GM12878 (cell line): ENCODE results near the gene RIPK4. TPM values are rescaled to one million over a fixed set of nuclear protein-coding genes. Genes with fewer than 3 reads are reported as not detected.

Experiments
- ATAC-seq: fragments of 200-7000 bp; cut with Tn5 transposase; 3 replicates; pipeline ENCODE4 v1.9.1; 2020; ENCODE audit warnings: mild to moderate bottlenecking, moderate library complexity
- BruUV-seq: library from RNA; stranded (reverse); fragments of 400-500 nt; replicated peaks from 2 replicates; lab custom pipeline; 2021; lab: Mats Ljungman, UMichigan
- CTCF ChIA-PET: fragments of 300-600 bp; sonication (Branson Sonifier 250); formaldehyde crosslinking; extraction: SDS; loops from one replicate; lab custom pipeline; 2021; ENCODE audit warnings: inconsistent platforms; lab: Yijun Ruan, JAX
- POLR2A ChIA-PET: fragments of 350-600 bp; formaldehyde crosslinking; extraction: SDS; loops from one replicate; lab custom pipeline; 2021; ENCODE audit warnings: inconsistent platforms; lab: Charles Lee
- RAD21 ChIA-PET: fragments of 300-600 bp; sonication (Branson Sonifier 250); formaldehyde crosslinking; loops from one replicate; lab custom pipeline; 2023; ENCODE audit warnings: antibody characterized with exemption; ENCODE audit not compliant: unreplicated experiment; lab: Charles Lee
- SMC1A ChIA-PET: fragments of 300-600 bp; sonication (Branson Sonifier 250); formaldehyde crosslinking; loops from one replicate; lab custom pipeline; 2023; ENCODE audit not compliant: unreplicated experiment, uncharacterized antibody; lab: Charles Lee
- DNase-seq: peaks from one replicate; pipeline ENCODE4 v3.0.0-alpha.2; 2011; ENCODE audit warnings: low read depth, low spot score
- FAIRE-seq: peaks from 3 replicates; lab custom pipeline; 2011; peaks lifted over from hg19 to GRCh38; lab: Jason Lieb, UNC
- H2AFZ ChIP-seq: 2 replicates; pipeline ENCODE4 v1.6.0; 2011; ENCODE audit warnings: low read depth, low read length, control low read depth; ENCODE audit not compliant: control insufficient read depth
- H3K27ac ChIP-seq: 2 replicates; pipeline ENCODE4 v1.5.1; 2011; ENCODE audit warnings: control low read depth; ENCODE audit not compliant: control insufficient read depth, insufficient read depth
- H3K27me3 ChIP-seq, 2 experiments: replicated peaks in 1 of 2; 2 replicates each; pipeline versions ENCODE4 v1.6.0 to v1.6.1; 2011; ENCODE audit warnings: low read length in 1 of 2; ENCODE audit not compliant: control insufficient read depth in 2 of 2, insufficient read depth in 2 of 2
- H3K36me3 ChIP-seq, 2 experiments: 2 replicates each; pipeline ENCODE4 v1.5.1; 2011; ENCODE audit warnings: low read length in 1 of 2; ENCODE audit not compliant: control insufficient read depth in 2 of 2, insufficient read depth in 2 of 2
- H3K4me1 ChIP-seq: 2 replicates; pipeline ENCODE4 v1.6.1; 2011; ENCODE audit warnings: mild to moderate bottlenecking, low read length, moderate library complexity, mixed read lengths; ENCODE audit not compliant: control insufficient read depth, insufficient read depth
- H3K4me2 ChIP-seq: 2 replicates; pipeline ENCODE4 v1.6.0; 2011; ENCODE audit warnings: control low read depth; ENCODE audit not compliant: control insufficient read depth, insufficient read depth
- H3K4me3 ChIP-seq: fragments of 200-600 bp; sonication (generic); 2 replicates; pipeline ENCODE4 v1.5.1; 2016
- H3K79me2 ChIP-seq: 2 replicates; pipeline ENCODE4 v1.6.0; 2011; ENCODE audit warnings: low read length; ENCODE audit not compliant: control insufficient read depth, insufficient read depth
- H3K9ac ChIP-seq: 2 replicates; pipeline ENCODE4 v1.8.0; 2011; ENCODE audit warnings: low read length, control low read depth, mixed read lengths; ENCODE audit not compliant: control insufficient read depth, insufficient read depth
- H3K9me3 ChIP-seq: replicated peaks from 3 replicates; pipeline ENCODE4 v1.5.1; 2011; ENCODE audit warnings: mild to moderate bottlenecking, low read length; ENCODE audit not compliant: control insufficient read depth, insufficient read depth
- H4K20me1 ChIP-seq: 2 replicates; pipeline ENCODE4 v1.6.0; 2011; ENCODE audit not compliant: control insufficient read depth, insufficient read depth
- BRCA1 ChIP-seq: IDR thresholded peaks from 2 replicates; pipeline ENCODE4 v1.6.1; 2011; ENCODE audit warnings: low read depth, low read length, improper control_type of control experiment
- ELK1 ChIP-seq: IDR thresholded peaks from 2 replicates; pipeline ENCODE4 v1.6.1; 2012; ENCODE audit warnings: low read depth, low read length, improper control_type of control experiment
- EP300 ChIP-seq, 2 experiments: fragments of 150-350 bp in 1 of 2; IDR thresholded peaks; 2 replicates each; pipeline ENCODE4 v1.6.1; 2011 to 2012; ENCODE audit warnings: low read depth in 2 of 2, low read length in 2 of 2, borderline replicate concordance in 1 of 2, improper control_type of control experiment in 1 of 2, inconsistent platforms in 1 of 2; ENCODE audit not compliant: control insufficient read depth in 1 of 2
- ETV6 ChIP-seq, 2 experiments: fragments of 450-650 bp in 1 of 2; IDR thresholded peaks in 1 of 2; conservative IDR thresholded peaks in 1 of 2; 2 replicates each; pipeline ENCODE4 v1.6.1; 2014; ENCODE audit warnings: antibody characterized with exemption in 1 of 2, borderline replicate concordance in 1 of 2, low read depth in 1 of 2, mild to moderate bottlenecking in 1 of 2, moderate library complexity in 1 of 2
- FOS ChIP-seq: IDR thresholded peaks from 3 replicates; pipeline ENCODE4 v1.6.1; 2011; ENCODE audit warnings: borderline replicate concordance; ENCODE audit not compliant: insufficient read length; ENCODE audit errors: extremely low read depth
- PML ChIP-seq: IDR thresholded peaks from 2 replicates; pipeline ENCODE4 v1.6.1; 2012; ENCODE audit warnings: low read length, inconsistent platforms
- POLR2AphosphoS2 ChIP-seq: IDR thresholded peaks from 2 replicates; pipeline ENCODE4 v1.6.1; 2011; ENCODE audit warnings: low read depth, mild to moderate bottlenecking, low read length, improper control_type of control experiment, moderate library complexity
- WGBS: methylation state at CpG from one replicate; pipeline ENCODE4 v1.1.6; 2016; ENCODE audit warnings: low lambda C conversion rate; ENCODE audit not compliant: insufficient replicate concordance, insufficient coverage; ENCODE audit errors: missing lambda C conversion rate; 5-methylcytosine and 5-hydroxymethylcytosine counted together
- in situ Hi-C: fragments of 300-500 bp; cut with MboI; formaldehyde crosslinking; loops from 9 replicates; pipeline ENCODE4 v1.14.3; 2018; ENCODE audit warnings: mixed read lengths
- intact Hi-C: fragments of 100-400 bp; cut with micrococcal nuclease; formaldehyde crosslinking; loops from one replicate; pipeline ENCODE4 v1.14.2; 2022; ENCODE audit not compliant: unreplicated experiment
- polyA plus RNA-seq, 11 experiments: library from polyadenylated mRNA; depleted of rRNA in 4 of 11; unstranded in 6 of 11; stranded (reverse) in 5 of 11; fragments of >200 nt; fragmentation: Nextera tagmentation in 4 of 11; fragmentation: Illumina TruSeq in 1 of 11; extraction: Ambion mirVana in 4 of 11; extraction: Trizol in 1 of 11; gene quantifications; 1 replicate in 1 of 11; 2 replicates in 10 of 11; pipeline versions ENCODE4 v1.2.1 to v1.2.3, GENCODE V29; 2011 to 2016; ENCODE audit warnings: inconsistent platforms in 2 of 11, missing spikeins in 2 of 11, low read depth in 1 of 11
- total RNA-seq, 4 experiments: library from RNA; depleted of rRNA in 3 of 4; stranded (reverse); fragments of >200 nt in 3 of 4; fragmentation: Illumina TruSeq in 1 of 4; extraction: Trizol in 1 of 4; gene quantifications; 2 replicates each; pipeline versions ENCODE4 v1.2.1 to v1.2.3, GENCODE V29; 2013 to 2021
- TF ChIP-seq, protein P1 (sequence below): fragments of 450-650 bp; IDR thresholded peaks from 2 replicates; pipeline ENCODE4 v1.6.1; 2017; ENCODE audit warnings: mild to moderate bottlenecking

Gene RIPK4
- total and polyA plus RNA-seq, 10 of the 15 experiments (the other 5 are each of a cell fraction or from before 2014, with no cell fraction given), result 0.05 TPM; not detected in 9

DNA sequence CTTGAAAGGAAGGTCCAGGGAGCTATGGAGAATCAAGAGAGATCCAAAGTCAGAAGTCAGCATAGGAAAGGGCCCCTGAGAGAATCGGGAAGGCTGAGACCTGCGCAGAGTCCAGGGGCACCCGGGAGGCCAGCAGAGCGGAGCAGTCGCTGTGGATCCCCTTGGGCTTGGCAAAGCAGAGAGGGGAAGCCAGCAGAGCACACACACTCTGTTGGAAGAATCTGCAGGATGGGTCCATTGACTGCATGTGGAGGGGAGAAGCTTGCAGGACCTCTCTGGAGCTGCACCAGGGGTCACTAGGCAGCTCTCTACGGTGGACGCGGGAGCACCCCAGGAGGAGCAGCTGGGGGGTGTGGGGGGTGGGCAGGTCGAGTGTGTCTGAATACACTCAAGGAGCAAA lies 6.4 kb downstream of the RIPK4 start:
- DNase-seq (no peak), FAIRE-seq (no peak), ATAC-seq (no peak)
- Histone ChIP-seq H3K79me2 (no peaks in the 10 kb centered on the region), H3K4me2 (no peak overlapping the region), H3K4me3 (no peak overlapping the region), H3K4me1 (no peaks in the 10 kb centered on the region), H3K27me3 (peaks cover 18 to 25% of the 10 kb centered on the region in 2 experiments), H2AFZ (no peak overlapping the region), H3K9me3 (no peaks in the 10 kb centered on the region), H3K36me3 (no peaks in the 10 kb centered on the region), H3K9ac (no peak overlapping the region), H3K27ac (no peak overlapping the region), H4K20me1 (no peaks in the 10 kb centered on the region)
- ChIA-PET CTCF (no interaction called here), SMC1A (no interaction called here), POLR2A (no interaction called here), RAD21 (interaction anchor here (1.1 to 2.0 kb wide), 2 partner anchors 144 to 148 kb away, joined by 5 to 7 read pairs; no protein-coding TSS in a partner anchor)
- TF ChIP-seq POLR2AphosphoS2, result no peak
- TF ChIP-seq FOS, result no peak
- no peak for TF ChIP-seq PML
- no peak for TF ChIP-seq EP300 (IDR thresholded peaks at IDR 0.05; ENCODE audit: borderline replicate concordance in 1 of 2, control insufficient read depth in 1 of 2, low read depth in 2 of 2, low read length in 2 of 2)
- no peak for TF ChIP-seq ELK1
- no peak for TF ChIP-seq ETV6 (conservative IDR thresholded peaks at IDR 0.05 in 1 of 2, IDR thresholded peaks at IDR 0.05 in 1 of 2; ENCODE audit: borderline replicate concordance in 1 of 2, low read depth in 1 of 2)
- no peak for TF ChIP-seq BRCA1
- TF ChIP-seq, protein P1, sequence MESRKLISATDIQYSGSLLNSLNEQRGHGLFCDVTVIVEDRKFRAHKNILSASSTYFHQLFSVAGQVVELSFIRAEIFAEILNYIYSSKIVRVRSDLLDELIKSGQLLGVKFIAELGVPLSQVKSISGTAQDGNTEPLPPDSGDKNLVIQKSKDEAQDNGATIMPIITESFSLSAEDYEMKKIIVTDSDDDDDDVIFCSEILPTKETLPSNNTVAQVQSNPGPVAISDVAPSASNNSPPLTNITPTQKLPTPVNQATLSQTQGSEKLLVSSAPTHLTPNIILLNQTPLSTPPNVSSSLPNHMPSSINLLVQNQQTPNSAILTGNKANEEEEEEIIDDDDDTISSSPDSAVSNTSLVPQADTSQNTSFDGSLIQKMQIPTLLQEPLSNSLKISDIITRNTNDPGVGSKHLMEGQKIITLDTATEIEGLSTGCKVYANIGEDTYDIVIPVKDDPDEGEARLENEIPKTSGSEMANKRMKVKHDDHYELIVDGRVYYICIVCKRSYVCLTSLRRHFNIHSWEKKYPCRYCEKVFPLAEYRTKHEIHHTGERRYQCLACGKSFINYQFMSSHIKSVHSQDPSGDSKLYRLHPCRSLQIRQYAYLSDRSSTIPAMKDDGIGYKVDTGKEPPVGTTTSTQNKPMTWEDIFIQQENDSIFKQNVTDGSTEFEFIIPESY, result no peak
- intact Hi-C loops (no loop called here), in situ Hi-C loops (no loop called here)
- 48% methylated on average over 5 of the region's 9 CpGs for WGBS
- no TSS peak for BruUV-seq
